HEK293 (cell line): Measurements from ENCODE around the gene TAL1.

ENCODE experiments used
- EGR2 ChIP-seq: fragments of 450-650 bp; formaldehyde crosslinking; IDR thresholded peaks from 2 replicates; pipeline ENCODE4 v1.5.1; 2016; ENCODE audit warnings: low read depth, missing biosample characterization, missing genetic modification characterization
- GFI1B ChIP-seq: fragments of 450-650 bp; formaldehyde crosslinking; IDR thresholded peaks from 2 replicates; pipeline ENCODE4 v1.5.1; 2016; ENCODE audit warnings: missing biosample characterization, missing genetic modification characterization
- SALL2 ChIP-seq: fragments of 450-650 bp; formaldehyde crosslinking; IDR thresholded peaks from 2 replicates; pipeline ENCODE4 v1.5.0; 2017; ENCODE audit warnings: missing biosample characterization, mild to moderate bottlenecking, missing genetic modification characterization, borderline replicate concordance
- SCRT2 ChIP-seq: fragments of 450-650 bp; formaldehyde crosslinking; IDR thresholded peaks from 2 replicates; pipeline ENCODE4 v1.5.1; 2016; ENCODE audit warnings: missing biosample characterization, missing genetic modification characterization
- SP3 ChIP-seq: fragments of 450-650 bp; formaldehyde crosslinking; IDR thresholded peaks from 2 replicates; pipeline ENCODE4 v1.5.1; 2016; ENCODE audit warnings: missing biosample characterization, missing genetic modification characterization
- ZNF112 ChIP-seq: fragments of 450-650 bp; formaldehyde crosslinking; IDR thresholded peaks from 2 replicates; pipeline ENCODE4 v1.5.0; 2017; ENCODE audit warnings: missing biosample characterization, missing genetic modification characterization
- ZNF133 ChIP-seq: fragments of 450-650 bp; formaldehyde crosslinking; IDR thresholded peaks from 2 replicates; pipeline ENCODE4 v1.5.1; 2016; ENCODE audit warnings: missing biosample characterization, missing genetic modification characterization
- ZNF175 ChIP-seq: fragments of 450-650 bp; formaldehyde crosslinking; IDR thresholded peaks from 2 replicates; pipeline ENCODE4 v1.5.1; 2016; ENCODE audit warnings: missing biosample characterization, missing genetic modification characterization
- ZNF184 ChIP-seq: fragments of 450-650 bp; IDR thresholded peaks from 2 replicates; pipeline ENCODE4 v1.5.1; 2018; ENCODE audit warnings: missing biosample characterization, mild to moderate bottlenecking, missing genetic modification characterization
- ZNF23 ChIP-seq: fragments of 450-650 bp; formaldehyde crosslinking; IDR thresholded peaks from 2 replicates; pipeline ENCODE4 v1.5.1; 2016; ENCODE audit warnings: missing biosample characterization, missing genetic modification characterization, borderline replicate concordance
- ZNF302 ChIP-seq: fragments of 450-650 bp; formaldehyde crosslinking; IDR thresholded peaks from 2 replicates; pipeline ENCODE4 v1.5.1; 2016; ENCODE audit warnings: missing biosample characterization, missing genetic modification characterization, low read depth
- ZNF394 ChIP-seq: fragments of 450-650 bp; formaldehyde crosslinking; IDR thresholded peaks from 2 replicates; pipeline ENCODE4 v1.5.1; 2016; ENCODE audit warnings: missing biosample characterization, missing genetic modification characterization, mild to moderate bottlenecking, moderate library complexity, borderline replicate concordance
- ZNF549 ChIP-seq: fragments of 450-650 bp; IDR thresholded peaks from 2 replicates; pipeline ENCODE4 v1.5.1; 2018; ENCODE audit warnings: missing biosample characterization, missing genetic modification characterization, mild to moderate bottlenecking, inconsistent platforms, moderate library complexity
- ZNF707 ChIP-seq: fragments of 450-650 bp; formaldehyde crosslinking; IDR thresholded peaks from 2 replicates; pipeline ENCODE4 v1.5.1; 2016; ENCODE audit warnings: missing biosample characterization, missing genetic modification characterization
- ZNF776 ChIP-seq: fragments of 450-650 bp; formaldehyde crosslinking; IDR thresholded peaks from 2 replicates; pipeline ENCODE4 v1.5.0; 2017; ENCODE audit warnings: missing biosample characterization, missing genetic modification characterization, borderline replicate concordance
- ZNF785 ChIP-seq: fragments of 450-650 bp; formaldehyde crosslinking; IDR thresholded peaks from 2 replicates; pipeline ENCODE4 v1.5.1; 2016; ENCODE audit warnings: missing biosample characterization, missing genetic modification characterization
- ZNF837 ChIP-seq: fragments of 450-650 bp; formaldehyde crosslinking; IDR thresholded peaks from 2 replicates; pipeline ENCODE4 v1.5.1; 2016; ENCODE audit warnings: missing biosample characterization, missing genetic modification characterization
- ZXDB ChIP-seq: fragments of 450-650 bp; formaldehyde crosslinking; IDR thresholded peaks from 2 replicates; pipeline ENCODE4 v1.5.1; 2016; ENCODE audit warnings: missing biosample characterization, missing genetic modification characterization
- TF ChIP-seq, protein P1 (sequence below): fragments of 450-650 bp; formaldehyde crosslinking; IDR thresholded peaks from 2 replicates; pipeline ENCODE4 v1.5.1; 2016; ENCODE audit warnings: missing biosample characterization, missing genetic modification characterization
- TF ChIP-seq, protein P2 (sequence below): fragments of 450-650 bp; formaldehyde crosslinking; conservative IDR thresholded peaks from 2 replicates; pipeline ENCODE4 v1.5.1; 2016; ENCODE audit warnings: low read depth, missing biosample characterization, missing genetic modification characterization
- TF ChIP-seq, protein P3 (sequence below): fragments of 450-650 bp; formaldehyde crosslinking; IDR thresholded peaks from 2 replicates; pipeline ENCODE4 v1.5.1; 2016; ENCODE audit warnings: missing biosample characterization, missing genetic modification characterization
- TF ChIP-seq, protein P4 (sequence below): fragments of 450-650 bp; formaldehyde crosslinking; IDR thresholded peaks from 2 replicates; pipeline ENCODE4 v1.5.1; 2017; ENCODE audit warnings: missing biosample characterization, missing genetic modification characterization
- TF ChIP-seq, protein P5 (sequence below): fragments of 450-650 bp; formaldehyde crosslinking; IDR thresholded peaks from 2 replicates; pipeline ENCODE4 v1.5.1; 2016; ENCODE audit warnings: missing biosample characterization, missing genetic modification characterization
- TF ChIP-seq, protein P6 (sequence below): fragments of 450-650 bp; formaldehyde crosslinking; conservative IDR thresholded peaks from 2 replicates; pipeline ENCODE4 v1.5.1; 2016; ENCODE audit warnings: low read depth, missing biosample characterization, missing genetic modification characterization

TAL1 gene

DNA sequence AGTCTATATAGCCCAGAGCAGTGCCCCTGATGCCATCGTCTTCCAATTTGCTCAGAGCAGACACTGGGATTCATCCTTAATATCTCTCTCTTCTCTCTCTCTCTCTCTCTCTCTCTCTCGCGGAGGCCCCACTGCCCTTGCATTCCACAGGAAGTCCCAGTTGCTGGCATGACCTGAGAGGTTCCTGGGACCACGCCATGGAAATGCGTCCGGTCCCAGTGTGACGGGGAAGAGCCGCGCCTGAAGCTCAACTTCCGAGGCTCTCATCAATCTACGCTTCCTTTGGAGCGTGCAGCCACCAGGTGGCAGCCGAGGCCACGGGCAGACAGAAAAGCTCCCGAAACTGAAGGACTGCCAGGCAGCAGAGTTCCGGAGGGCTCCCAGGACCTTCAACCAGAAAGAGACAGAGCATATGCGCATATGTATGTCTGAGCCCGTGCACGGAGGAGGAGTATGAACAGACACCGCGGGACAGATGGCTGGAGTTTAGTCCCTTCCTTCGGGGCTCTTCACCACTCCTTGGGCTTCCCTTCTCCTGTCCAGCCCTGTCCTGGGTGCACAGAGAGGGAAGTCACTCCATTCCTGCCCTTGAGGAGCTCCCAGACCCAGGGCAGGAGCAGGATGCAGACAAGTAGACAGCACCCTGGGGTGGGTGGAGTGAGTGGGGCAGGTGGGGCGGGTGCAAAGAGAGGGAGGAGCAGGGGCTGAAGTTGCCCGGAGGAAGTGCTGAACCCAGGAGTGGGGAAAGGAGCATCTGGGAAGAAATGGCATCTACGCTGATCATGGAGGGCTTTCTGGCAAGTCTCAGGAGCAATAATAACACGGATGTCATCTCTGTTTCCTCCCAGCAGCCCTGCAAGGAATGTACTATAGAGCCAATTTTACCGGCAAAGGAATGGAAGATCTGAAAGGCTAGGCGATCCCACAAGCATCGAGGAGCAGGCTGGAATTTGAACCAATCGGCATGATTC is 52.7 kb downstream of the TAL1 start (continued):
- TF ChIP-seq, protein P1, sequence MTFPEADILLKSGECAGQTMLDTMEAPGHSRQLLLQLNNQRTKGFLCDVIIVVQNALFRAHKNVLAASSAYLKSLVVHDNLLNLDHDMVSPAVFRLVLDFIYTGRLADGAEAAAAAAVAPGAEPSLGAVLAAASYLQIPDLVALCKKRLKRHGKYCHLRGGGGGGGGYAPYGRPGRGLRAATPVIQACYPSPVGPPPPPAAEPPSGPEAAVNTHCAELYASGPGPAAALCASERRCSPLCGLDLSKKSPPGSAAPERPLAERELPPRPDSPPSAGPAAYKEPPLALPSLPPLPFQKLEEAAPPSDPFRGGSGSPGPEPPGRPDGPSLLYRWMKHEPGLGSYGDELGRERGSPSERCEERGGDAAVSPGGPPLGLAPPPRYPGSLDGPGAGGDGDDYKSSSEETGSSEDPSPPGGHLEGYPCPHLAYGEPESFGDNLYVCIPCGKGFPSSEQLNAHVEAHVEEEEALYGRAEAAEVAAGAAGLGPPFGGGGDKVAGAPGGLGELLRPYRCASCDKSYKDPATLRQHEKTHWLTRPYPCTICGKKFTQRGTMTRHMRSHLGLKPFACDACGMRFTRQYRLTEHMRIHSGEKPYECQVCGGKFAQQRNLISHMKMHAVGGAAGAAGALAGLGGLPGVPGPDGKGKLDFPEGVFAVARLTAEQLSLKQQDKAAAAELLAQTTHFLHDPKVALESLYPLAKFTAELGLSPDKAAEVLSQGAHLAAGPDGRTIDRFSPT: no peak
- TF ChIP-seq, protein P2, sequence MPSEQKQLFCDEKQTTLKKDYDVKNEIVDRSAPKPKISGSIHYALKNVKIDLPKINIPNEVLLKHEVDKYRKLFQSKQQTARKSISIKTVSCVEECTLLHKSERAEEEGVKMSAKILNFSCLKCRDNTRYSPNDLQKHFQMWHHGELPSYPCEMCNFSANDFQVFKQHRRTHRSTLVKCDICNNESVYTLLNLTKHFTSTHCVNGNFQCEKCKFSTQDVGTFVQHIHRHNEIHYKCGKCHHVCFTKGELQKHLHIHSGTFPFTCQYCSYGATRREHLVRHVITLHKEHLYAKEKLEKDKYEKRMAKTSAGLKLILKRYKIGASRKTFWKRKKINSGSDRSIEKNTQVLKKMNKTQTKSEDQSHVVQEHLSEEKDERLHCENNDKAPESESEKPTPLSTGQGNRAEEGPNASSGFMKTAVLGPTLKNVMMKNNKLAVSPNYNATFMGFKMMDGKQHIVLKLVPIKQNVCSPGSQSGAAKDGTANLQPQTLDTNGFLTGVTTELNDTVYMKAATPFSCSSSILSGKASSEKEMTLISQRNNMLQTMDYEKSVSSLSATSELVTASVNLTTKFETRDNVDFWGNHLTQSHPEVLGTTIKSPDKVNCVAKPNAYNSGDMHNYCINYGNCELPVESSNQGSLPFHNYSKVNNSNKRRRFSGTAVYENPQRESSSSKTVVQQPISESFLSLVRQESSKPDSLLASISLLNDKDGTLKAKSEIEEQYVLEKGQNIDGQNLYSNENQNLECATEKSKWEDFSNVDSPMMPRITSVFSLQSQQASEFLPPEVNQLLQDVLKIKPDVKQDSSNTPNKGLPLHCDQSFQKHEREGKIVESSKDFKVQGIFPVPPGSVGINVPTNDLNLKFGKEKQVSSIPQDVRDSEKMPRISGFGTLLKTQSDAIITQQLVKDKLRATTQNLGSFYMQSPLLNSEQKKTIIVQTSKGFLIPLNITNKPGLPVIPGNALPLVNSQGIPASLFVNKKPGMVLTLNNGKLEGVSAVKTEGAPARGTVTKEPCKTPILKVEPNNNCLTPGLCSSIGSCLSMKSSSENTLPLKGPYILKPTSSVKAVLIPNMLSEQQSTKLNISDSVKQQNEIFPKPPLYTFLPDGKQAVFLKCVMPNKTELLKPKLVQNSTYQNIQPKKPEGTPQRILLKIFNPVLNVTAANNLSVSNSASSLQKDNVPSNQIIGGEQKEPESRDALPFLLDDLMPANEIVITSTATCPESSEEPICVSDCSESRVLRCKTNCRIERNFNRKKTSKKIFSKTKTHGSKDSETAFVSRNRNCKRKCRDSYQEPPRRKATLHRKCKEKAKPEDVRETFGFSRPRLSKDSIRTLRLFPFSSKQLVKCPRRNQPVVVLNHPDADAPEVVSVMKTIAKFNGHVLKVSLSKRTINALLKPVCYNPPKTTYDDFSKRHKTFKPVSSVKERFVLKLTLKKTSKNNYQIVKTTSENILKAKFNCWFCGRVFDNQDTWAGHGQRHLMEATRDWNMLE: peak; percentile 38; the same call in 1 of the 2 replicates
- TF ChIP-seq ZNF133 (tag by site-specific recombination) (no peak), ZNF837 (tag by site-specific recombination) (no peak), SALL2 (tag by site-specific recombination) (no peak), ZNF184 (tag by site-specific recombination) (no peak), ZNF707 (no peak), ZNF302 (no peak), ZNF175 (tag by site-specific recombination) (no peak), ZNF394 (0 out of 2 replicates have a peak, but pooled peaks have one; percentile 26), EGR2 (tag by site-specific recombination) (no peak; the same call in 1 of the 2 replicates), ZNF785 (tag by site-specific recombination) (no peak), ZNF112 (tag by site-specific recombination) (no peak), ZNF776 (tag by site-specific recombination) (no peak), GFI1B (no peak), ZNF549 (tag by site-specific recombination) (no peak), SP3 (tag by site-specific recombination) (no peak; the same call in none of the 2 replicates), ZNF23 (no peak), ZXDB (0 out of 2 replicates have a peak, but pooled peaks have one; percentile 20), SCRT2 (tag by site-specific recombination) (no peak)
- TF ChIP-seq, protein P3, sequence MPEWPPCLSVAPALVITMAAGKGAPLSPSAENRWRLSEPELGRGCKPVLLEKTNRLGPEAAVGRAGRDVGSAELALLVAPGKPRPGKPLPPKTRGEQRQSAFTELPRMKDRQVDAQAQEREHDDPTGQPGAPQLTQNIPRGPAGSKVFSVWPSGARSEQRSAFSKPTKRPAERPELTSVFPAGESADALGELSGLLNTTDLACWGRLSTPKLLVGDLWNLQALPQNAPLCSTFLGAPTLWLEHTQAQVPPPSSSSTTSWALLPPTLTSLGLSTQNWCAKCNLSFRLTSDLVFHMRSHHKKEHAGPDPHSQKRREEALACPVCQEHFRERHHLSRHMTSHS: no peak
- TF ChIP-seq, protein P4, sequence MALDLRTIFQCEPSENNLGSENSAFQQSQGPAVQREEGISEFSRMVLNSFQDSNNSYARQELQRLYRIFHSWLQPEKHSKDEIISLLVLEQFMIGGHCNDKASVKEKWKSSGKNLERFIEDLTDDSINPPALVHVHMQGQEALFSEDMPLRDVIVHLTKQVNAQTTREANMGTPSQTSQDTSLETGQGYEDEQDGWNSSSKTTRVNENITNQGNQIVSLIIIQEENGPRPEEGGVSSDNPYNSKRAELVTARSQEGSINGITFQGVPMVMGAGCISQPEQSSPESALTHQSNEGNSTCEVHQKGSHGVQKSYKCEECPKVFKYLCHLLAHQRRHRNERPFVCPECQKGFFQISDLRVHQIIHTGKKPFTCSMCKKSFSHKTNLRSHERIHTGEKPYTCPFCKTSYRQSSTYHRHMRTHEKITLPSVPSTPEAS (tag by site-specific recombination): no peak
- TF ChIP-seq, protein P5, sequence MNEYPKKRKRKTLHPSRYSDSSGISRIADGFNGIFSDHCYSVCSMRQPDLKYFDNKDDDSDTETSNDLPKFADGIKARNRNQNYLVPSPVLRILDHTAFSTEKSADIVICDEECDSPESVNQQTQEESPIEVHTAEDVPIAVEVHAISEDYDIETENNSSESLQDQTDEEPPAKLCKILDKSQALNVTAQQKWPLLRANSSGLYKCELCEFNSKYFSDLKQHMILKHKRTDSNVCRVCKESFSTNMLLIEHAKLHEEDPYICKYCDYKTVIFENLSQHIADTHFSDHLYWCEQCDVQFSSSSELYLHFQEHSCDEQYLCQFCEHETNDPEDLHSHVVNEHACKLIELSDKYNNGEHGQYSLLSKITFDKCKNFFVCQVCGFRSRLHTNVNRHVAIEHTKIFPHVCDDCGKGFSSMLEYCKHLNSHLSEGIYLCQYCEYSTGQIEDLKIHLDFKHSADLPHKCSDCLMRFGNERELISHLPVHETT: no peak
- TF ChIP-seq, protein P6, sequence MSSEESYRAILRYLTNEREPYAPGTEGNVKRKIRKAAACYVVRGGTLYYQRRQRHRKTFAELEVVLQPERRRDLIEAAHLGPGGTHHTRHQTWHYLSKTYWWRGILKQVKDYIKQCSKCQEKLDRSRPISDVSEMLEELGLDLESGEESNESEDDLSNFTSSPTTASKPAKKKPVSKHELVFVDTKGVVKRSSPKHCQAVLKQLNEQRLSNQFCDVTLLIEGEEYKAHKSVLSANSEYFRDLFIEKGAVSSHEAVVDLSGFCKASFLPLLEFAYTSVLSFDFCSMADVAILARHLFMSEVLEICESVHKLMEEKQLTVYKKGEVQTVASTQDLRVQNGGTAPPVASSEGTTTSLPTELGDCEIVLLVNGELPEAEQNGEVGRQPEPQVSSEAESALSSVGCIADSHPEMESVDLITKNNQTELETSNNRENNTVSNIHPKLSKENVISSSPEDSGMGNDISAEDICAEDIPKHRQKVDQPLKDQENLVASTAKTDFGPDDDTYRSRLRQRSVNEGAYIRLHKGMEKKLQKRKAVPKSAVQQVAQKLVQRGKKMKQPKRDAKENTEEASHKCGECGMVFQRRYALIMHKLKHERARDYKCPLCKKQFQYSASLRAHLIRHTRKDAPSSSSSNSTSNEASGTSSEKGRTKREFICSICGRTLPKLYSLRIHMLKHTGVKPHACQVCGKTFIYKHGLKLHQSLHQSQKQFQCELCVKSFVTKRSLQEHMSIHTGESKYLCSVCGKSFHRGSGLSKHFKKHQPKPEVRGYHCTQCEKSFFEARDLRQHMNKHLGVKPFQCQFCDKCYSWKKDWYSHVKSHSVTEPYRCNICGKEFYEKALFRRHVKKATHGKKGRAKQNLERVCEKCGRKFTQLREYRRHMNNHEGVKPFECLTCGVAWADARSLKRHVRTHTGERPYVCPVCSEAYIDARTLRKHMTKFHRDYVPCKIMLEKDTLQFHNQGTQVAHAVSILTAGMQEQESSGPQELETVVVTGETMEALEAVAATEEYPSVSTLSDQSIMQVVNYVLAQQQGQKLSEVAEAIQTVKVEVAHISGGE: peak; percentile 91
